SK-N-DZ (cell line): ENCODE data around the gene IGFL2. TPM values are rescaled to one million over a fixed set of nuclear protein-coding genes. Genes with fewer than 3 reads are reported as not detected.
"Not testable (repeated sequence)": the region's sequence is repeated elsewhere in the genome, so short reads cannot be mapped to it uniquely, and the experiment has no call there.

Experiments used
- DNase-seq: peaks from one replicate; pipeline ENCODE4 v3.0.0-alpha.2; 2015; ENCODE audit warnings: low spot score
- polyA plus RNA-seq, 2 experiments: library from polyadenylated mRNA; depleted of rRNA; stranded (reverse); fragments of >200 nt; gene quantifications; 2 replicates each; pipeline ENCODE4 v1.2.3, GENCODE V29; 2014

The IGFL2 gene
- polyA plus RNA-seq (2014; cell fraction: cytosol; rRNA removed) = not detected in 2 replicates
- polyA plus RNA-seq (2014; cell fraction: nucleus; rRNA removed) = not detected in 2 replicates

- DNase-seq = no peak
Measured at GRCh38 chr19:46147791-46148288, at the start of gene IGFL2. TSS of gene IGFL2 (plus strand) at chr19:46148238. CDS start at chr19:46148279, 41 bp downstream.

GRCh38 chr19:46100344-46100743 is 47.7 kb upstream of the IGFL2 start:
- DNase-seq = no peak

GRCh38 chr19:46101293-46101692 is 46.7 kb upstream of the IGFL2 start:
- DNase-seq = no peak

GRCh38 chr19:46102333-46102732 is 45.7 kb upstream of the IGFL2 start:
- not testable (repeated sequence) for DNase-seq

- DNase-seq = no peak
Measured at GRCh38 chr19:46107371-46107770, 40.7 kb upstream of the IGFL2 start.

- no peak for DNase-seq
Measured at GRCh38 chr19:46109876-46110275, 38.2 kb upstream of the IGFL2 start.

GRCh38 chr19:46111376-46111775 is 36.7 kb upstream of the IGFL2 start:
- DNase-seq = no peak

- DNase-seq = no peak
Measured at GRCh38 chr19:46112527-46112926, 35.5 kb upstream of the IGFL2 start.

GRCh38 chr19:46113726-46114125 is 34.3 kb upstream of the IGFL2 start:
- DNase-seq = no peak

- no peak for DNase-seq
Measured at GRCh38 chr19:46115396-46116106, 32.5 kb upstream of the IGFL2 start.

- DNase-seq = no peak
Measured at GRCh38 chr19:46116121-46116520, 31.9 kb upstream of the IGFL2 start.

GRCh38 chr19:46118136-46118535 is 29.9 kb upstream of the IGFL2 start:
- DNase-seq = no peak

GRCh38 chr19:46124638-46125115 is 23.4 kb upstream of the IGFL2 start, which contains the start of gene IGFL3:
TSS of gene IGFL3 (minus strand) at chr19:46124688. CDS start at chr19:46124649, 39 bp downstream.
- DNase-seq = no peak

GRCh38 chr19:46125447-46125846 is 22.6 kb upstream of the IGFL2 start:
- no peak for DNase-seq

GRCh38 chr19:46126086-46126580 is 21.9 kb upstream of the IGFL2 start:
- no peak for DNase-seq

- no peak for DNase-seq
Measured at GRCh38 chr19:46131485-46132143, 16.4 kb upstream of the IGFL2 start.

GRCh38 chr19:46132508-46133100 is 15.4 kb upstream of the IGFL2 start:
- no peak for DNase-seq

- DNase-seq = peak; percentile 8
Measured at GRCh38 chr19:46133101-46133627, 14.9 kb upstream of the IGFL2 start.

- DNase-seq = no peak
Measured at GRCh38 chr19:46133777-46134241, 14.2 kb upstream of the IGFL2 start.

GRCh38 chr19:46134527-46134926 is 13.5 kb upstream of the IGFL2 start:
- no peak for DNase-seq

- no peak for DNase-seq
Measured at GRCh38 chr19:46137915-46138473, 10.0 kb upstream of the IGFL2 start.
